ENCODE measurements around the gene GABRB3.

DNA sequence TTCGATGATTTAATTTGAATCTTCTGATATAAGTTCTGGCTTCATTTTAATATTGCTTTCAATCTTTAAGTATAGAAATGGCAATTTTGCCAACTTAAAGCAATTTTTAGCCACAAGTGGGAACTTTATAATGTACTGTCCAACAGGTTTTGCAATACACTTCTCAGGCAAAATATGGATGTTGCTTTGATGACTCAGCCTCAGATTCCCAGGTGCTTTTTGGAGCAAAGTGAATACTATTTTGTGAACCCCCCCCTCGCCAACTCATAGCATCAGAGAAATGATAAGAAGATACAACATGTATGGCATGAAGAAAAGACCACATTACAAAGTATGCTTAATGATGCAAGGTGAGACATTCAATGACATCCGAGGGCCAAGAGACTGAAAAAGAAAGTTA is 158.1 kb downstream of the GABRB3 start:
- TF ChIP-seq, protein P1, sequence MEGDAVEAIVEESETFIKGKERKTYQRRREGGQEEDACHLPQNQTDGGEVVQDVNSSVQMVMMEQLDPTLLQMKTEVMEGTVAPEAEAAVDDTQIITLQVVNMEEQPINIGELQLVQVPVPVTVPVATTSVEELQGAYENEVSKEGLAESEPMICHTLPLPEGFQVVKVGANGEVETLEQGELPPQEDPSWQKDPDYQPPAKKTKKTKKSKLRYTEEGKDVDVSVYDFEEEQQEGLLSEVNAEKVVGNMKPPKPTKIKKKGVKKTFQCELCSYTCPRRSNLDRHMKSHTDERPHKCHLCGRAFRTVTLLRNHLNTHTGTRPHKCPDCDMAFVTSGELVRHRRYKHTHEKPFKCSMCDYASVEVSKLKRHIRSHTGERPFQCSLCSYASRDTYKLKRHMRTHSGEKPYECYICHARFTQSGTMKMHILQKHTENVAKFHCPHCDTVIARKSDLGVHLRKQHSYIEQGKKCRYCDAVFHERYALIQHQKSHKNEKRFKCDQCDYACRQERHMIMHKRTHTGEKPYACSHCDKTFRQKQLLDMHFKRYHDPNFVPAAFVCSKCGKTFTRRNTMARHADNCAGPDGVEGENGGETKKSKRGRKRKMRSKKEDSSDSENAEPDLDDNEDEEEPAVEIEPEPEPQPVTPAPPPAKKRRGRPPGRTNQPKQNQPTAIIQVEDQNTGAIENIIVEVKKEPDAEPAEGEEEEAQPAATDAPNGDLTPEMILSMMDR (optimal IDR thresholded peaks at IDR 0.05 in 1 of 3, IDR thresholded peaks at IDR 0.05 in 1 of 3, conservative IDR thresholded peaks at IDR 0.05 in 1 of 3; ENCODE audit: extremely low read depth in 1 of 3, insufficient read depth in 2 of 3, low read length in 3 of 3), result no peak
- TF ChIP-seq EZH2 (IDR thresholded peaks at IDR 0.05; ENCODE audit: low read length), result no peak
